ENCODE measurements around the gene ZBTB34. TPM values are rescaled to one million over a fixed set of nuclear protein-coding genes. Genes with fewer than 3 reads are reported as not detected.
A peak's percentile ranks its signal among the peaks of the same experiment; 100 is the strongest.

The ZBTB34 gene
- total RNA-seq, 4 donors from 2014 or later, result 4.0 to 8.2 (median 4.5) TPM

DNA sequence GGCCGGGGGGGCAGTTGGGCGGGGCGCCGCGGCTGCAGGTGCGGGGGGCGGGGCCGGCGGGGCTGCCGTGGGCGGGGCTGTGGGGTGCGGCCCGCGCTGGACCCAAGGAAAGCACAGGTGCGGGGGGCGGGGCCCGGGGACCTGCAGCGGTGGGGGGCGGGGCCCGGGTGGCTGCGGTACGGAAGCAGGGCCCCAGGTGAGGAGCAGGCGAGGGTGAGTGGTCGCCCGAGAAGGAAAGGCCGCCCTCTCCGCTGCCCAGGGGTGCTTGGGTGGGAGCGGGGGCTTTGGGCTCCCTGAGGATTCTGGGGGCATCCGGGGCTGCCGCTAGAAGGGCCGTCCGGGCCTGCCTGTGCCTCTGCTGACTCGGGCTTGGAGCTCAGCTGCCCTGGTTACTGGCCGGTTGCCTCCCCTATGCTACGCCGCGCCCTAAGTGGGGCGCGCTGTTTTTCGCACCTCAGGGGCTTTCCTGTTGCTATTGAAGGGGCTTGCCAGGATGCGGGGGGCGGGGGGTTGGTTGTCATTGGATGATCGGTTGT, 54.9 kb downstream of the ZBTB34 start:
- 0 to 12% methylated on average over 1 to 8 of the region's 43 CpGs for WGBS, 2 donors
- no peaks in the 10 kb centered on the region for H3K36me3 ChIP-seq
- H3K27me3 ChIP-seq, result no peaks in the 10 kb centered on the region
- no peaks in the 10 kb centered on the region for H3K9me3 ChIP-seq
- intact Hi-C loops (cut with DNase I), result loop anchor here (10.0 kb wide), 1 partner anchor 51 kb away; the partner anchor contains the start of gene ZBTB34
- no peak for TF ChIP-seq POLR2A (IDR thresholded peaks at IDR 0.05)
- TF ChIP-seq, protein P1, sequence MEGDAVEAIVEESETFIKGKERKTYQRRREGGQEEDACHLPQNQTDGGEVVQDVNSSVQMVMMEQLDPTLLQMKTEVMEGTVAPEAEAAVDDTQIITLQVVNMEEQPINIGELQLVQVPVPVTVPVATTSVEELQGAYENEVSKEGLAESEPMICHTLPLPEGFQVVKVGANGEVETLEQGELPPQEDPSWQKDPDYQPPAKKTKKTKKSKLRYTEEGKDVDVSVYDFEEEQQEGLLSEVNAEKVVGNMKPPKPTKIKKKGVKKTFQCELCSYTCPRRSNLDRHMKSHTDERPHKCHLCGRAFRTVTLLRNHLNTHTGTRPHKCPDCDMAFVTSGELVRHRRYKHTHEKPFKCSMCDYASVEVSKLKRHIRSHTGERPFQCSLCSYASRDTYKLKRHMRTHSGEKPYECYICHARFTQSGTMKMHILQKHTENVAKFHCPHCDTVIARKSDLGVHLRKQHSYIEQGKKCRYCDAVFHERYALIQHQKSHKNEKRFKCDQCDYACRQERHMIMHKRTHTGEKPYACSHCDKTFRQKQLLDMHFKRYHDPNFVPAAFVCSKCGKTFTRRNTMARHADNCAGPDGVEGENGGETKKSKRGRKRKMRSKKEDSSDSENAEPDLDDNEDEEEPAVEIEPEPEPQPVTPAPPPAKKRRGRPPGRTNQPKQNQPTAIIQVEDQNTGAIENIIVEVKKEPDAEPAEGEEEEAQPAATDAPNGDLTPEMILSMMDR (IDR thresholded peaks at IDR 0.05), result no peak
- no peak for DNase-seq
- peak overlapping the region; percentile 48 to 90 (median 70) for H3K4me3 ChIP-seq
- peaks cover 8 to 20% (median 10%) of the 10 kb centered on the region in 3 donors for H3K4me1 ChIP-seq
- peak overlapping the region; percentile 81 to 95 (median 90) for H3K27ac ChIP-seq

DNA sequence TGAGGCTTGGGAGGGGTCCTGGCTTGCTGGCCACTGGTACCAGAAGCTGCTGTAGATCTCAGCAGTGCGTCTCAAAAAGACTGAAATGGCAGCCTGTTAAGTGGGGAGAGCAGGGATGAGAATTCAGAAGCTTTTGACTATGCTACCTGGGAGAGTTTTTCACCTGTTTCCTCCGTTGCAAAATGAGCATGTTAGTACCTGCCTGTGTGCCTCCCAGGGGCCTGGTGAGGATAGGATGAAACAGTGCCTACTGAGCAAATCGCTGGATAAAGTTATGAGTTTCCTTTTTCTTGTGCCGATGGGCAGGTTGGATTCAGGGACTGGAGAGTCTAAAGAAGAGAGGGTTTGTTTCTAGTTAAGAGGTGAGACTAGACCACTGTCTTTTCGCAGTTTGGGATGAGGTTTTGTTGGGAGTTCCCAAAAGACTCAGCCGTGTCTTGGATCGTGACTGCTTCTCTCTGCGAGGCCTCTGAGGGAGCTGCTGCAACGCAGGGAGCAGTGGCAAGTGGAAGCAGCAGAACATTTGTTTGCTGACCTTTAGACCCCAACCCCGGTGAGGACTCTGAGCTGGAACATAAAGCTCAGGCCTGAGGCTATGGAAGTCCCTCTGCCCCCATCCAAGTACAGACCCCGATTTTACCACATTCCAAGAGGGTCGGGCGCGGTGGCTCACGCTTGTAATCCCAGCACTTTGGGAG, 55.6 kb downstream of the ZBTB34 start:
- H3K4me3 ChIP-seq, result peak overlapping the region; percentile 48 to 90 (median 70)
- TF ChIP-seq, protein P1 (IDR thresholded peaks at IDR 0.05), result no peak
- H3K4me1 ChIP-seq, result peaks cover 8 to 20% (median 10%) of the 10 kb centered on the region in 3 donors
- no peaks in the 10 kb centered on the region for H3K27me3 ChIP-seq
- H3K27ac ChIP-seq, result peak overlapping the region; percentile 81 to 95 (median 90)
- WGBS, 2 donors, result 44 to 47% methylated on average over 7 to 10 of the region's 15 CpGs
- intact Hi-C loops (cut with DNase I), result loop anchor here (10.0 kb wide), 1 partner anchor 51 kb away; the partner anchor contains the start of gene ZBTB34
- no peaks in the 10 kb centered on the region for H3K9me3 ChIP-seq
- DNase-seq, result no peak
- H3K36me3 ChIP-seq, result no peaks in the 10 kb centered on the region

DNA sequence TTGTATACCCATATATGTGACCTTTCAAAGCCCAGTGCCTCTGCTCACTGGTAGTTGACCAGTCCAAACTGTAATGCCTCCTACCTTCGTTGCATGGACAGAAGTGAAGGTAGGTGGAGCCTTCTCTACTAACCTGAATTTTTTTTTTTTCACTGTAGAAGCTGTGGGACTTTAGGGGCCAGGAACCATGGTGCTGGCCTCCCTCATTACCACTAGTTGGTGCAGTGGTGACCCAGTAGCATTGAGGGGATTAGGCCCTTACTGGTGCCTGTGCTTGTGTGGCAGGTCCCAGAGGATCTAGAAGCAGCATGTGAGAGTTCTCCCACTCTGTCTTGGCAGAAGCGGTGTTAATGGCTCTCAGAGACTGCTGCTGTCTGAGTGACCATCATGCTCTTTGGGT, 56.5 kb downstream of the ZBTB34 start:
- WGBS, 2 donors, result 79% methylated on average over 2 of the region's 2 CpGs; no CpG with 5 or more reads in 1 of the 2 donors
- no peak for DNase-seq
- no peak for TF ChIP-seq POLR2A (IDR thresholded peaks at IDR 0.05)
- TF ChIP-seq, protein P1 (IDR thresholded peaks at IDR 0.05), result no peak
- Histone ChIP-seq H3K4me1 (peaks cover 8 to 20% (median 10%) of the 10 kb centered on the region in 3 donors), H3K4me3 (no peak overlapping the region), H3K27me3 (no peaks in the 10 kb centered on the region), H3K36me3 (no peaks in the 10 kb centered on the region), H3K9me3 (no peaks in the 10 kb centered on the region), H3K27ac (no peak overlapping the region)
- intact Hi-C loops (cut with DNase I), result loop anchor here (10.0 kb wide), 1 partner anchor 52 kb away; the partner anchor contains the start of gene ZBTB34

DNA sequence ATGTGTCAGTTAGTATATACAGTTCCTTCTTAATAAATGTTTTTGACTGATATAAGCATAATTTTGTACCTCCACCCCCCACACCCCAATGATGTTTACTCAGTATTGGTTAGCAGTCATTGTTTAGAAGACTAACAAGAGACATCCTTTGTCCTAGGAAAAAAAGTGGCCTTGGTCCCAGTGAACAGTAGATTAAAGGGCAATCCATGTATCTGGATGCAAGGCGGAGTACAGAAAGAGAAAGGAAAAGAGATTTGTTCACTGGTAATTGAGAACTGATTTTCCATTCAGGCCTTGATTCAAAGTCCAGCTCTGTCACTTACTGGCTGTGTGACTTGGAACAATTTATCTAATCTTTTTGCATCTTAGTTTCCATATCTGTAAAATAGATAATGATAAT, 58.8 kb downstream of the ZBTB34 start:
- 85 to 94% methylated on average over 1 of the region's 1 CpG for WGBS, 2 donors
- intact Hi-C loops (cut with DNase I), result loop anchor here (10.0 kb wide), 1 partner anchor 54 kb away; the partner anchor contains the start of gene ZBTB34
- TF ChIP-seq POLR2A (IDR thresholded peaks at IDR 0.05), result no peak
- TF ChIP-seq, protein P1 (IDR thresholded peaks at IDR 0.05), result no peak
- DNase-seq, result no peak
- Histone ChIP-seq H3K4me1 (peaks cover 6 to 17% (median 7%) of the 10 kb centered on the region in 3 donors), H3K36me3 (no peaks in the 10 kb centered on the region), H3K27me3 (no peaks in the 10 kb centered on the region), H3K4me3 (no peak overlapping the region), H3K9me3 (no peaks in the 10 kb centered on the region), H3K27ac (no peak overlapping the region)

DNA sequence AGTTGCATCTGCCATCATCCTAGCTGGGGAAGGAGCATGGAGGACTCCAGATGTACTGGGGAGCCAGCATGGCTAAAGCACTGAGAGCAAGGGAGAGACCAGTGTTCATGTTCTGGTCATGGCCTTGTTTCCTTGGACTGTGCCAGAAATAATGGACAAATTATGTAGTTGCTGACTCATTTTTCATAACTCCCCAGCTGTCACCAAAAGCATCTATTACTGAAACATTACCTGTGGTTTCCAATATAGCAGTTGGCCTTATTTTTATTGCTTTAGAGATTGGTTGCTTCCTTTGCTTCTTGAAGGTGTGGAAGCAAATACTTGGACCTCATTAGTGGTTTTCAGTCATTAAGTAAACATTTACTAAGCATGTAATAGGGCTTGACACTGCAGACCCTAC, 65.4 kb downstream of the ZBTB34 start:
- Histone ChIP-seq H3K27ac (no peak overlapping the region), H3K4me3 (no peak overlapping the region), H3K9me3 (no peaks in the 10 kb centered on the region), H3K36me3 (no peaks in the 10 kb centered on the region), H3K27me3 (no peaks in the 10 kb centered on the region), H3K4me1 (no peaks in the 10 kb centered on the region)
- TF ChIP-seq, protein P1 (IDR thresholded peaks at IDR 0.05), result no peak
- TF ChIP-seq POLR2A (IDR thresholded peaks at IDR 0.05), result no peak
- no peak for DNase-seq
- intact Hi-C loops (cut with DNase I), result no loop called here
